Panc1 (cell line): ENCODE measurements around the gene BABAM2. TPM values are rescaled to one million over a fixed set of nuclear protein-coding genes. Genes with fewer than 3 reads are reported as not detected.

Source experiments
- ATAC-seq: fragments of 200-7000 bp; cut with Tn5 transposase; 2 replicates; pipeline ENCODE4 v1.9.1; 2020; ENCODE audit warnings: mild to moderate bottlenecking, moderate library complexity
- BruUV-seq: library from RNA; stranded (reverse); fragments of 400-500 nt; replicated peaks from 2 replicates; lab custom pipeline; 2021; lab: Mats Ljungman, UMichigan
- CTCF ChIA-PET: fragments of 300-600 bp; sonication (Branson Sonifier 250); formaldehyde crosslinking; loops from one replicate; lab custom pipeline; 2022; ENCODE audit warnings: antibody characterized with exemption; lab: Charles Lee
- POLR2A ChIA-PET: fragments of 300-600 bp; sonication (Branson Sonifier 250); formaldehyde crosslinking; loops from one replicate; lab custom pipeline; 2022; ENCODE audit warnings: antibody characterized with exemption; lab: Charles Lee
- DNase-seq: peaks from one replicate; pipeline ENCODE4 v3.0.0-alpha.2; 2010; ENCODE audit warnings: low read depth, low spot score
- H3K27ac ChIP-seq: 2 replicates; pipeline ENCODE4 v1.5.1; 2011; ENCODE audit warnings: mild to moderate bottlenecking, low read length, inconsistent platforms
- H3K27me3 ChIP-seq: fragments of 200-500 bp; sonication (Bioruptor generic); 2 replicates; pipeline ENCODE4 v1.6.0; 2014; ENCODE audit warnings: low read length, inconsistent platforms; ENCODE audit not compliant: control insufficient read depth, insufficient read depth
- H3K36me3 ChIP-seq: fragments of 200-500 bp; sonication (Bioruptor generic); 2 replicates; pipeline ENCODE4 v1.5.1; 2014; ENCODE audit warnings: inconsistent platforms, mild to moderate bottlenecking, low read length, moderate library complexity; ENCODE audit not compliant: control insufficient read depth, insufficient read depth
- H3K4me1 ChIP-seq: 2 replicates; pipeline ENCODE4 v1.5.1; 2011; ENCODE audit warnings: inconsistent platforms, mild to moderate bottlenecking, low read length, moderate library complexity; ENCODE audit not compliant: control insufficient read depth, insufficient read depth
- H3K4me3 ChIP-seq, 2 experiments: 2 replicates each; pipeline ENCODE4 v1.5.1; 2011 to 2012; ENCODE audit warnings: low read depth in 2 of 2, low read length in 2 of 2, mild to moderate bottlenecking in 2 of 2, inconsistent platforms in 1 of 2, moderate library complexity in 1 of 2
- H3K9me3 ChIP-seq: fragments of 200-500 bp; sonication (Bioruptor generic); 2 replicates; pipeline ENCODE4 v1.5.1; 2014; ENCODE audit warnings: low read depth, mild to moderate bottlenecking, inconsistent platforms, low read length, moderate library complexity; ENCODE audit not compliant: control insufficient read depth, insufficient read depth
- POLR2AphosphoS5 ChIP-seq: IDR thresholded peaks from 2 replicates; pipeline ENCODE4 v1.6.1; 2012; ENCODE audit warnings: mild to moderate bottlenecking, low read depth, low read length, moderate library complexity
- SIN3A ChIP-seq: IDR thresholded peaks from 2 replicates; pipeline ENCODE4 v1.6.1; 2012; ENCODE audit warnings: low read depth, mild to moderate bottlenecking, low read length, moderate library complexity, borderline replicate concordance; ENCODE audit not compliant: insufficient read depth
- TCF7L2 ChIP-seq: IDR thresholded peaks from 2 replicates; pipeline ENCODE4 v1.6.1; 2011; ENCODE audit warnings: mild to moderate bottlenecking, low read depth, low read length, inconsistent platforms
- in situ Hi-C: cut with HindIII; loops from 2 replicates; pipeline ENCODE4 v1.10.0; 2016; ENCODE audit warnings: low sequenced_read_pairs, low pct_unique_long_range_greater_than_20kb
- intact Hi-C: fragments of 100-400 bp; cut with micrococcal nuclease; formaldehyde crosslinking; loops from one replicate; pipeline ENCODE4 v1.10.0; 2022; ENCODE audit not compliant: unreplicated experiment
- total RNA-seq: library from RNA; stranded (reverse); gene quantifications from one replicate; pipeline ENCODE4 v1.2.1, GENCODE V29; 2021; ENCODE audit not compliant: unreplicated experiment
- TF ChIP-seq, protein P1 (sequence below), 2 experiments: IDR thresholded peaks; 2 replicates each; pipeline ENCODE4 v1.6.1; 2011 to 2012; ENCODE audit warnings: low read depth in 2 of 2, control low read depth in 1 of 2, low read length in 1 of 2, mild to moderate bottlenecking in 1 of 2, moderate library complexity in 1 of 2; ENCODE audit not compliant: insufficient read depth in 1 of 2
- TF ChIP-seq, protein P2 (sequence below): fragments of 450-650 bp; IDR thresholded peaks from 2 replicates; pipeline ENCODE4 v1.5.1; 2017; ENCODE audit warnings: mild to moderate bottlenecking

BABAM2 gene
- total RNA-seq, 1 experiment from 2014 or later: 31.2 TPM

DNA sequence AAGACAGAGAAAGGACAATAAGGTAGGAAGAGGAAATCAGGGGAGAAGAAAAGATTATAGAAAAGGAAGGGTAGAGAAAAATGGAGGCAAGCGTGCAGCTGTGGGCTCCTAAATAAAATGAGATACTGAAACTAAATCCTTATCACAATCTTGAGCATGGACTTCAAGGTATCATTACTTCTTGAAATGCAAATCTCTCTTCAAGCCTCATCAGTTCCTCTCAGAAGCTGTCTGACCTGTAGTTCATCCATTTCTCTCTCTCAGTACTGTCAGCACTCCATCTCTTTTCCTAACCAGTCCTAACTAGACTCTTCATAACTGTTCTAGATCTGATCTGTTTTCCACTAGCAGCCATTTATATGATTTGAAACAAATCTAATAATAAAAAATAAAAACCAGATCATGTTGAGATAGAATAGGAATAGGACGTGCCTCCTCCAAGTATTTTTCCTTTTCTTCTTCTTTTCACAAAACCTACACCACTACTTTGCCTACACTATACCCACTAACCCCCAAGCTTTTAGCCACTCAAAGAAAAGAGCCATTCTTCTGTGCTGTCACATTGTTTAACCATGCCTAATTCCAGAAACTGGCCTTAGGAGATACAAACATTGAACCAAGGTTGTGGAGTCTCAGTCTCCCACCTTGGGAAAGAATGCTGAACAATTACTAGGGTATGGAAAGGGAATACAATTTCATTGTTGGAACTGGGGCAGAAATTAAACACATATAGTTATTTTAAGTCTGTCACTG is 21.1 kb downstream of the BABAM2 start:
- no peaks in the 10 kb centered on the region for H3K9me3 ChIP-seq
- H3K4me3 ChIP-seq: no peak overlapping the region
- no peaks in the 10 kb centered on the region for H3K4me1 ChIP-seq
- no peaks in the 10 kb centered on the region for H3K27me3 ChIP-seq
- TF ChIP-seq, protein P1, sequence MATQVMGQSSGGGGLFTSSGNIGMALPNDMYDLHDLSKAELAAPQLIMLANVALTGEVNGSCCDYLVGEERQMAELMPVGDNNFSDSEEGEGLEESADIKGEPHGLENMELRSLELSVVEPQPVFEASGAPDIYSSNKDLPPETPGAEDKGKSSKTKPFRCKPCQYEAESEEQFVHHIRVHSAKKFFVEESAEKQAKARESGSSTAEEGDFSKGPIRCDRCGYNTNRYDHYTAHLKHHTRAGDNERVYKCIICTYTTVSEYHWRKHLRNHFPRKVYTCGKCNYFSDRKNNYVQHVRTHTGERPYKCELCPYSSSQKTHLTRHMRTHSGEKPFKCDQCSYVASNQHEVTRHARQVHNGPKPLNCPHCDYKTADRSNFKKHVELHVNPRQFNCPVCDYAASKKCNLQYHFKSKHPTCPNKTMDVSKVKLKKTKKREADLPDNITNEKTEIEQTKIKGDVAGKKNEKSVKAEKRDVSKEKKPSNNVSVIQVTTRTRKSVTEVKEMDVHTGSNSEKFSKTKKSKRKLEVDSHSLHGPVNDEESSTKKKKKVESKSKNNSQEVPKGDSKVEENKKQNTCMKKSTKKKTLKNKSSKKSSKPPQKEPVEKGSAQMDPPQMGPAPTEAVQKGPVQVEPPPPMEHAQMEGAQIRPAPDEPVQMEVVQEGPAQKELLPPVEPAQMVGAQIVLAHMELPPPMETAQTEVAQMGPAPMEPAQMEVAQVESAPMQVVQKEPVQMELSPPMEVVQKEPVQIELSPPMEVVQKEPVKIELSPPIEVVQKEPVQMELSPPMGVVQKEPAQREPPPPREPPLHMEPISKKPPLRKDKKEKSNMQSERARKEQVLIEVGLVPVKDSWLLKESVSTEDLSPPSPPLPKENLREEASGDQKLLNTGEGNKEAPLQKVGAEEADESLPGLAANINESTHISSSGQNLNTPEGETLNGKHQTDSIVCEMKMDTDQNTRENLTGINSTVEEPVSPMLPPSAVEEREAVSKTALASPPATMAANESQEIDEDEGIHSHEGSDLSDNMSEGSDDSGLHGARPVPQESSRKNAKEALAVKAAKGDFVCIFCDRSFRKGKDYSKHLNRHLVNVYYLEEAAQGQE (IDR thresholded peaks at IDR 0.05; ENCODE audit: insufficient read depth in 1 of 2, low read depth in 2 of 2, low read length in 1 of 2): no peak
- TF ChIP-seq POLR2AphosphoS5: no peak
- no peak for TF ChIP-seq TCF7L2
- TF ChIP-seq, protein P2, sequence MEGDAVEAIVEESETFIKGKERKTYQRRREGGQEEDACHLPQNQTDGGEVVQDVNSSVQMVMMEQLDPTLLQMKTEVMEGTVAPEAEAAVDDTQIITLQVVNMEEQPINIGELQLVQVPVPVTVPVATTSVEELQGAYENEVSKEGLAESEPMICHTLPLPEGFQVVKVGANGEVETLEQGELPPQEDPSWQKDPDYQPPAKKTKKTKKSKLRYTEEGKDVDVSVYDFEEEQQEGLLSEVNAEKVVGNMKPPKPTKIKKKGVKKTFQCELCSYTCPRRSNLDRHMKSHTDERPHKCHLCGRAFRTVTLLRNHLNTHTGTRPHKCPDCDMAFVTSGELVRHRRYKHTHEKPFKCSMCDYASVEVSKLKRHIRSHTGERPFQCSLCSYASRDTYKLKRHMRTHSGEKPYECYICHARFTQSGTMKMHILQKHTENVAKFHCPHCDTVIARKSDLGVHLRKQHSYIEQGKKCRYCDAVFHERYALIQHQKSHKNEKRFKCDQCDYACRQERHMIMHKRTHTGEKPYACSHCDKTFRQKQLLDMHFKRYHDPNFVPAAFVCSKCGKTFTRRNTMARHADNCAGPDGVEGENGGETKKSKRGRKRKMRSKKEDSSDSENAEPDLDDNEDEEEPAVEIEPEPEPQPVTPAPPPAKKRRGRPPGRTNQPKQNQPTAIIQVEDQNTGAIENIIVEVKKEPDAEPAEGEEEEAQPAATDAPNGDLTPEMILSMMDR: no peak
- no peak for TF ChIP-seq SIN3A
- H3K36me3 ChIP-seq: no peaks in the 10 kb centered on the region
- ChIA-PET CTCF (no interaction called here), POLR2A (no interaction called here)
- BruUV-seq: no TSS peak
- no peak overlapping the region for H3K27ac ChIP-seq
- intact Hi-C loops (no loop called here), in situ Hi-C loops (no loop called here)
- no peak for ATAC-seq
- no peak for DNase-seq

DNA sequence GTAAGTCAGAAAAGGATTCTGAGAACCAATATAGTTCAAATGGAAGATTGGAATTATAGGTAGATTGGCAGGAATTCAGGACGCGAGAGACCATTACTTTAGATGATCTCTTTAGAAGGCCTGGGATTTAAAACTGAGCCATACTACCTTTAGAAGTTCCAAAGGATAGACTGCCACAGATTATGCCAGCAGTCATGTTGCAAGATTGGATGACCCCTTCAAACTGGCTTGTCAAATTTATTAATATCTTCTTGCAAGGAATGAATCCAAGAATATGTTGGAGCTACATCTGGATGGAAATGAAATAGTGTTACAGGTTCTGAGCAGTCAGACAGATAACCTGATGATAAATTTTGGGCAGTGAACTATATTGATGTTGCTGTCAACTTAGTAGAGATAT is 22.0 kb downstream of the BABAM2 start:
- DNase-seq (no peak), ATAC-seq (no peak)
- in situ Hi-C loops: no loop called here
- intact Hi-C loops: no loop called here
- H3K4me3 ChIP-seq: no peak overlapping the region
- ChIA-PET CTCF (no interaction called here), POLR2A (no interaction called here)
- no peaks in the 10 kb centered on the region for H3K4me1 ChIP-seq
- H3K9me3 ChIP-seq: no peaks in the 10 kb centered on the region
- no TSS peak for BruUV-seq
- H3K27me3 ChIP-seq: no peaks in the 10 kb centered on the region
- TF ChIP-seq, protein P2: no peak
- TF ChIP-seq TCF7L2 (no peak), SIN3A (no peak), POLR2AphosphoS5 (no peak)
- TF ChIP-seq, protein P1 (IDR thresholded peaks at IDR 0.05; ENCODE audit: insufficient read depth in 1 of 2, low read depth in 2 of 2, low read length in 1 of 2): no peak
- H3K27ac ChIP-seq: no peak overlapping the region
- H3K36me3 ChIP-seq: no peaks in the 10 kb centered on the region
